HUDEP-2 (cell line): ENCODE measurements around the gene DNASE1L3.

Experiments
- DNase-seq, 76 experiments: peaks; one replicate each; lab custom pipeline; 2025; ENCODE audit not compliant: unreplicated experiment in 76 of 76; lab: John Stamatoyannopoulos, UW

DNASE1L3 gene

GRCh38 chr3:58164199-58164879 is 46.4 kb downstream of the DNASE1L3 start:
- DNase-seq: peak in 45 of 76 experiments; percentile 4 to 83 (median 25)

GRCh38 chr3:58163234-58163633 is 47.5 kb downstream of the DNASE1L3 start:
- DNase-seq: no peak

DNA sequence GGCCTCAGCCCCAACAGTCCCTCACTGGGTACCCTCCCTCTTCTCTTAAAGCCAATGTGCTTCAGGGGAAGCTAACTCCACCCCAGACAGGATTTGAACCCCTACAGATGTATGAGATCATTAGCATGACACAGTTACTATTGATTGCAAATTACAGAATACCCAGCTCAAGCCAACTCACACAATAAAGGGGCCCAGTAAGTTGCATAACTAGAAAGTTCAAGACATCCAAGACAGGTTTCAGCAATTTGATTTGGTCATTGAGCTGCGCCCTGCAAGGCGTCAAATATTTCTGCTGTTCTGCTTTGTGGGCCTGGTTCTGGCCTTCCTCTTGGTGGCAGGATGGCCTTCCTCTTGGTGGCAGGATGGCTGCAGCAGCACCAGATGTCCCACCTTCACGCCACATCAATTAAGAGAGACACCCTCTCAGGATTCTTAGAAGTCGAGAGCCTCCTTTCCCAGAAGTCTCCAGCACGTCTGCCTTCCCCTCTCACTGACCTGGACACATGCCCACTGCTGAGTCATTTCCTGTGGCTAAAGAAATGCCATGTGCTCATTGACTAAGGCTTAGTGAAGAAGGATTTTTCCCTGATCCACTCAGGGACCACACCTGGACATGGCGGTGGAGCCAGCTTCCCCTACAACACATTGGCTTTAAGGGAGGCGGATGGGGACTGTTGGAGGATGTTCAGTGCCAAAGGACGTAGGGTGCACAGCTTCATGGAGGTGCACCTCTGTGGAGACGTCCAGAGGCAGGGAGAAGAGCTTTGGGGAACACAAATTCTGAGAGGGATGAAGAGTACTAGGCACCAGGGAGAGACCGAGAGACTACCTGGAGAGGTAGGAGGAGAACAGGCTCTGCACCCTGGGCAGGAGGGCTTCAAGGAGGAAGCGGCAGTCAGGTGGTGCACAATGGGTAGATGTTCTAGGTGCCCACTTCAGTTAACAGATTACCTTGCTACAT is 49.1 kb downstream of the DNASE1L3 start:
- DNase-seq: peak in 73 of 76 experiments; percentile 13 to 91 (median 62)

DNA sequence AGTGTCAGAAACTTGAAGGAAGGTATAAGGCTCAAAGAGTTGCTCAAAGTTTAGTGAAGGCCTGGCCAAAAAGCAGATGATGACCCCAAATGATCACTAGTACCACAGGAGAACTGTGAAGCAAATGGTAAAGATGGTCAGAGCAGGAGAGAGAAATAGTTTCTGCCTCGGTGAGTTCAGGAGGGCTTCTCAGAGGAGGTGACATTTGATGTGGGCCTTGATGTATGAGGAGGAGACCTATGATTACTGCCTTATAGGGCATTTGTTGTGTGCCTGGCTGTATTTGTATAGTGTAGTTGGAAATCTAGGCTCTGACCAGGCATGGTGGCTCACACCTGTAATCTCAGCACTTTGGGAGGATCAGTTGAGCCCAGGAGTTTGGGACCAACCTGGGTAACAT is 50.4 kb downstream of the DNASE1L3 start:
- no peak for DNase-seq

DNA sequence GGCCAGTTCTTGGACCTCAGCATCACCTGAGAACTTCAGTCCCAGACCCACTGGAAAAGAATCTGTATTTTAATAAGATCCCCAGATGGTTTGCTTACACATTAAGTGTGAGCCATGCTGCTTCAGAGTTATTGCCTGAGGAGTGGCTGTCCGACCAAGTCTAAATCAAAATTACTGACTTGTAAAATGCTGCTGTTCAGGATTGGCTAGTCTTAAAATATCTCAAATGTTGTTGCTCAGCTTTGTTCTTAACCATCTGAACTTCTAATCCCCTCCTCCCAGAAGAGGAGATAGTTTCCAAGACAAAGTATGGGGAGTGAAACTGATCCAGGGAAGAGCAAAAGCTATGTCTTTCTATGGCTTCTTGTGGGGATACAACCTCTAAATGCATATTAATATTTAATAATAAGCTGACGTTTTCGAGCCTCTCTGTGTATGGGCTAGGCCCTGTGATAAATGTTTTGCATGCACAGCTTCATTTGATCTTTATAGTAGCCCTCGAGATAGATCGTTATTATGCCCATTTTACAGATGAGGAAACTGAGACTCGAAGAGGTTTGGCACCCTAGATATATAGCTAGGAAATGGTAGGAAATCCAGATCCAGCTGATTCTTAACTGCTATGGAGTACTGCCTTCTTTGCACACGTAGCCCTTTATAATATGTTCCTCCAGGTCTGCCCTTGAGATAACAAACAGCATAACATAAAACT is 52.2 kb downstream of the DNASE1L3 start:
- no peak for DNase-seq

- no peak for DNase-seq
Measured at GRCh38 chr3:58157700-58158099, 53.1 kb downstream of the DNASE1L3 start.

DNA sequence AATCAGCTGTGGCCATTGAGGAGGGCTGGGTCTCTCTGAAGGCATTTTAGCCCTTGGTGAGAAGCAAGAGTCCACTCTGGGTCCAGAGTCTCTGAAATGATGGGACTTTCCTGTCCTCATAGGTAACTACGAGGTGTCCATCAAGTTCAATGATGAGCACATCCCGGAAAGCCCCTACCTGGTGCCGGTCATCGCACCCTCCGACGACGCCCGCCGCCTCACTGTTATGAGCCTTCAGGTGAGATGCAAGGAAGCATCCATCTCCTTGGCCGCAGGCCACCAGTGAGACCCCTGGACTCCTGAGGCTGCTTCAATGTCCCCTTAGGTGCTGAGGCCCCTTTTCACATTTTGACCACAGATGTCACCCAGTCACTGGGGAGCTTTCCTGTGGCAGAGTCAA is 54.9 kb downstream of the DNASE1L3 start:
- no peak for DNase-seq

DNA sequence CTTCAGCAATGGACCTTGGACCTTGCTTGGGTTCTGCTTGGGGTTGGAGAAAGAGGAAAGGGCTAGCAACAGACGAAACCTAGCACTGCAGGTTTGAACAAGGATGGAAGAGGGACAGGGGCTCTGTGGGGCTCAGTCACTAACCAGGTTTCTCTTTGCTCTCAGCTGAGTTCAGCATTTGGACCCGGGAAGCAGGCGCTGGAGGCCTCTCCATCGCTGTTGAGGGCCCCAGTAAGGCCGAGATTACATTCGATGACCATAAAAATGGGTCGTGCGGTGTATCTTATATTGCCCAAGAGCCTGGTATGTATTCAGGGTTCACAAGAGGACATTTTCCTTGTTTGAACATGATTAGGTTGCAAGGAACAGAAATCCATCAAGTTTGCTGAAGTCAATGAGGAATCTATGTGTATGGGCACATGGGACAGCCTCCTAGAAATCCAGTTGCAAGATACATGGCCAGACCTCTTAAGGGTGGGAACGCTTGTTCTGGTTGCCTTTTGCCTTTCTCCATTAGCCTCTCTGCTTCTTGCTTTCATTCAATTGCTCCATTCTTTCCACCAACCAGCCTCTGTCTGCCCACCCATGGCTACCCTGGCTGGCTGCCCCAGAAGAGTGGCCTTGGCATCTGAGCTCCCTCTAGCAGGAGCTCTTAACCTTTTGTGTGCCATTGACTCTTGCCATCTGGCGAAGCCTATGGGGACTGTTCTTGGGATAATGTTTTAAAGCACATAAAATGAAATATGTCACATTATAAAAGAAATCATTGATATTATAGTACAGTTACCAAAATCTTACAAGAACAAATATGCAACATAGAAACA is 55.9 kb downstream of the DNASE1L3 start:
- no peak for DNase-seq

GRCh38 chr3:58153371-58153770 is 57.4 kb downstream of the DNASE1L3 start:
- DNase-seq: no peak

- no peak for DNase-seq
Measured at GRCh38 chr3:58152225-58153015, 58.4 kb downstream of the DNASE1L3 start.

GRCh38 chr3:58151637-58152036 is 59.1 kb downstream of the DNASE1L3 start:
- peak in 17 of 76 experiments; percentile 0 to 21 (median 7) for DNase-seq

DNA sequence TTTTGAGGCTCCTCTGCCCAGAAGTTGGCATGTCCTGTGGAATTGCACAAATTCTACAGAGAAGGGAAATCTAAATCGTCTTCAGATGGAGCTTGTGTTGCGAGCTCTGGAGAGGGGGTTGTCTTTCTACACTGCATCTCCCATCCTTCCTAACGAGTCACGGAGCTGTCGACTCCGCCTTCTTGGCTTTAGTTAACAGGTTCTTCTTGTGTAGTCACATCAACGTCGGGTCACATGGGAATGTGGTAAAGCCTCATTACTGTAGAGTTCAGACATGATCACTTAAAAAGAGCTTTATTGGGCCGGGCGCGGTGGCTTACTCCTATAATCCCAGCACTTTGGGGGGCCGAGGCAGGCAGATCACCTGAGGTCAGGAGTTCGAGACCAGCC is 60.0 kb downstream of the DNASE1L3 start:
- no peak for DNase-seq

DNA sequence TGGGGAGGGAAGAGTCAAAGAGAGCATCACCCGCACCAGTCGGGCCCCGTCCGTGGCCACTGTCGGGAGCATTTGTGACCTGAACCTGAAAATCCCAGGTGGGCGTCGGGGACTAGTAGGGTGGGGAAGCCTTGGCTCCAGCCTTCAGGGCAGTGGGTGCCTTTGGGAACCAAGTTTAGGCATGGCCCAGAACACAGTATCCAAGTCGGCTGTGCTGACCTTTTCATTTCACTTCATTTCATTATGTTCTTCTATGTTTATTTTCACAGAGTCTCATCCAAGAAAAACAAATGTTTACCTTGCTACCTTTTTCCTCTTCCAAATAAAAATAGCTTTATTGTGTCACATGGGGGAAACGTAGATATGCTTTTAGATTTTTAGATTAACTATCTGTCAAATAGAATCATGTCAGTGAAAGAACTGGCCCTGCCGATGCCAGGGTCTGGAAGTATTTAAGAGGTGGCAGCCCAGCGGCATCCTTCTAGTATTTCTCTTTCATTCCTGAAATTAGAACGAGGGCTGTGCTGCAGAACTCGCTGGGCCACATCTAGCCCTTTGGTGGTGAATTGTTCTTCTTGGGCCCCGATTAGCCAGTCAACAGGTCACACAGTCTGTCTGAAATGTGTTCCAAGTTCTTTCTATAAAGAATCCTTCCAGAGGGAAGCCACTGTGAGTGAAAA is 60.5 kb downstream of the DNASE1L3 start:
- no peak for DNase-seq

DNA sequence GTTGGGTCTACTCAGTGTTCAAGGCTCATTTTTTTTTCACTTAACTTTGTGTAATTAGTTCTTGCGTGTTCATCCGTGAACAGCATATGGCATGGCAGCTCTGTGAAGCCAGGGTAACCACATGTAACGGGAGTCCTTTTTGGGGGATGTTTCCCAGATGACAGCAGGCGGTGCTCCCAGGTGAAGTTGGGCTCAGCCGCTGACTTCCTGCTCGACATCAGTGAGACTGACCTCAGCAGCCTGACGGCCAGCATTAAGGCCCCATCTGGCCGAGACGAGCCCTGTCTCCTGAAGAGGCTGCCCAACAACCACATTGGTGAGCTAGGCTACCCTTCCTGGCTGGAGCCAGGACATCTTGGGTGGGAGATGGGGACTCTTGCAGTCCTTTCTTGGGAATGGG is 62.7 kb downstream of the DNASE1L3 start:
- DNase-seq: no peak

DNA sequence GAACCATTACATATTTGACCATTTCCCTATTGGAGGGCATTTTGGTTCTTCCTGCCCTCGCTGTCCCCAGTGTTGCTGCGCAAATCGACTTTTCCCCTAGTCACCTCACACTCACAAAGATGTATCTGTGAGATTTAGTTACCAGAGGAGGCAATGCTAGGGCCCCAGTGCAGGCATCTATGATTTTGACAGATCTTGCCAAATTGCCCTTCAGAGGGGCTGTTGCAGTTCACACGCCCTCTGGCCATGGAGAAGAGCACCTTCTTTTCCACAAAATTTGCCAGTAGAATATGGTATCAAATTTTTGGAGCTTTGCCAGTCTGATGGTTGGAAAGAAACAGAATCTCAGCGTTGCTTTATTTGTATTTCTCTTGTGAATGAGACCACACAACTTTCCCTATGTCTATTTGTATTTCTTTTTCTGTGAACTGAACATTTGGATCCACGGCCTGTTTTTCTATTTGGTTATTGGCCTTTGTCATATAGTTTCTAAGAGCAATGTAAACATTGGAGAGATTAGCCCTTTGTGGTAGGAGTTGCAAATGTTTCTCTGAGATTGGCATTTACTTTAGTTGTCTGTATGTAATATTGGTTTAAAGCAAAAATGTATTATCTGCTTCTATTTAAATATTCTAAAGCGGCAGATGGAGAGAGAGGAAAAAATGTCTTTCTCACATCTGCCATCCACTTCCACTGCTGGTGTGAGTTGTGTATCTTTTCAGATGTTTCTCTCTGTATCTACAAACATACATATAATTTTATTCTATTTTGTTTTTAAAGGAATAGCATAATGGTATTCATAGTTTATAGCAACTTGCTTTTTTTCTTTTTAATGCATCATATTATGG is 66.1 kb downstream of the DNASE1L3 start:
- DNase-seq: no peak

DNA sequence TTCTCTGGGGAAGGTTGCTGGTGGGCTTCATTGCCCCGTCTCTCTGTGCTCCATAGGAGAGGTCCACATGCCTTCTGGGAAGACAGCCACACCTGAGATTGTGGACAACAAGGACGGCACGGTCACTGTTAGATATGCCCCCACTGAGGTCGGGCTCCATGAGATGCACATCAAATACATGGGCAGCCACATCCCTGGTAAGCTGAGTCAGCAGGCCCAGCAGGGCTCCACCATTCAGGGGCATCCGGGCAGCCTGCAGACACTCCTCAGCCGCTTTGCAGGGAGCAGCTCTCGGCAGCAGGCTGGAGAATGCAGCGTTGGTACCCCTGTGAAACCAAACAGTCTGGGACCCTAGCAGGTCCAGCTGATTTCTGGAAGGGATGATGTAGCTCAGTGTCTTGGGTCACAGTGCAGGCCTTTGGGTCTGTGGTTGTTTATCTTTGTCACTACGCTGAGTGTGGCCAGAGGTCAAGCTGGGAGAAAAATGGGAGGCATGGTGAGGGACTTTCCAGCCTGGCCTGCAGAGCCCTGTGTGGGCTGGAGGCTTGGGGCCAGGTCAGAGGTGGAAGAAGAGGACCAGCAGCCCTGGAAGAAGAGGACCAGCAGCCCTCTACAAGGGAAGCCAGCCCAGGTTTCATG is 67.2 kb downstream of the DNASE1L3 start:
- DNase-seq: no peak
